HG03432 (cell line): ENCODE measurements around the gene ZNF219.
"Not testable (repeated sequence)": the region's sequence is repeated elsewhere in the genome, so short reads cannot be mapped to it uniquely, and the experiment has no call there.

Experiments
- ATAC-seq: cut with Tn5 transposase; IDR thresholded peaks from one replicate; pipeline ENCODE4 v1.9.1; 2021; ENCODE audit warnings: mild to moderate bottlenecking, moderate library complexity; ENCODE audit not compliant: unreplicated experiment

The ZNF219 gene

GRCh38 chr14:21049271-21049673 is 49.2 kb downstream of the ZNF219 start:
- no peak for ATAC-seq

- ATAC-seq = no peak
Observed at GRCh38 chr14:21048638-21049037, 49.8 kb downstream of the ZNF219 start.

- no peak for ATAC-seq
Observed at GRCh38 chr14:21047378-21047781, 51.1 kb downstream of the ZNF219 start.

- no peak for ATAC-seq
Observed at GRCh38 chr14:21043974-21044618, 54.4 kb downstream of the ZNF219 start.

GRCh38 chr14:21043387-21043973 is 55.0 kb downstream of the ZNF219 start:
- no peak for ATAC-seq

GRCh38 chr14:21042918-21043317 is 55.5 kb downstream of the ZNF219 start:
- no peak for ATAC-seq

GRCh38 chr14:21041676-21042433 is 56.6 kb downstream of the ZNF219 start, which contains the start of gene RNASE7:
Gene RNASE7, plus strand, starts transcription at chr14:21042362. Its CDS starts 631 bp downstream, at chr14:21042993.
- no peak for ATAC-seq

- not testable (repeated sequence) for ATAC-seq
Observed at GRCh38 chr14:21040941-21041340, 57.5 kb downstream of the ZNF219 start.

GRCh38 chr14:21040370-21040925 is 58.0 kb downstream of the ZNF219 start:
- ATAC-seq = no peak
